Keratinocyte (primary cell): Measurements from ENCODE around the gene CYP46A1. TPM values are rescaled to one million over a fixed set of nuclear protein-coding genes. Genes with fewer than 3 reads are reported as not detected.

Experiments used
- DNase-seq: peaks from one replicate; pipeline ENCODE4 v3.0.0-alpha.2; 2011; ENCODE audit warnings: low read depth, missing footprints, low spot score
- FAIRE-seq: peaks from 2 replicates; lab custom pipeline; 2011; peaks lifted over from hg19 to GRCh38; lab: Jason Lieb, UNC
- H2AFZ ChIP-seq: 2 replicates; pipeline ENCODE4 v1.6.0; 2012; ENCODE audit warnings: low read length, control low read depth, inconsistent platforms; ENCODE audit not compliant: control insufficient read depth
- H3K27ac ChIP-seq: 2 replicates; pipeline ENCODE4 v1.5.1; 2011; ENCODE audit warnings: low read length; ENCODE audit not compliant: control insufficient read depth, insufficient read depth
- H3K27me3 ChIP-seq: 3 replicates; pipeline ENCODE4 v1.6.0; 2011; ENCODE audit warnings: low read length; ENCODE audit not compliant: control insufficient read depth, insufficient read depth; ENCODE audit errors: extremely low read depth
- H3K36me3 ChIP-seq, 2 experiments: 2 replicates in 1 of 2; 3 replicates in 1 of 2; pipeline ENCODE4 v1.5.1; 2011; ENCODE audit warnings: low read length in 2 of 2, mild to moderate bottlenecking in 1 of 2; ENCODE audit not compliant: control insufficient read depth in 2 of 2, insufficient read depth in 2 of 2; ENCODE audit errors: extremely low read depth in 1 of 2
- H3K4me1 ChIP-seq: 3 replicates; pipeline ENCODE4 v1.5.1; 2011; ENCODE audit warnings: low read length; ENCODE audit not compliant: control insufficient read depth, insufficient read depth; ENCODE audit errors: extremely low read depth
- H3K4me2 ChIP-seq: 3 replicates; pipeline ENCODE4 v1.6.0; 2011; ENCODE audit warnings: low read depth, low read length; ENCODE audit not compliant: control insufficient read depth, insufficient read depth; ENCODE audit errors: extremely low read depth
- H3K4me3 ChIP-seq, 3 experiments: fragments of 200-600 bp in 1 of 3; sonication (generic) in 1 of 3; 2 replicates in 2 of 3; 3 replicates in 1 of 3; pipeline ENCODE4 v1.5.1; 2011 to 2016; ENCODE audit warnings: low read length in 3 of 3, mild to moderate bottlenecking in 3 of 3, control low read depth in 2 of 3, inconsistent platforms in 1 of 3, low read depth in 1 of 3, mixed read lengths in 1 of 3, mixed run types in 1 of 3, moderate library complexity in 1 of 3; ENCODE audit not compliant: control insufficient read depth in 2 of 3, insufficient read depth in 2 of 3; ENCODE audit errors: extremely low read depth in 1 of 3
- H3K79me2 ChIP-seq: 2 replicates; pipeline ENCODE4 v1.6.0; 2012; ENCODE audit warnings: low read length; ENCODE audit not compliant: control insufficient read depth, insufficient read depth
- H3K9ac ChIP-seq: 3 replicates; pipeline ENCODE4 v1.6.0; 2011; ENCODE audit warnings: low read length; ENCODE audit not compliant: control insufficient read depth, insufficient read depth; ENCODE audit errors: extremely low read depth
- H3K9me1 ChIP-seq: 3 replicates; pipeline ENCODE4 v1.6.0; 2011; ENCODE audit warnings: low read length; ENCODE audit not compliant: control insufficient read depth, insufficient read depth; ENCODE audit errors: extremely low read depth
- H3K9me3 ChIP-seq: 2 replicates; pipeline ENCODE4 v1.5.1; 2012; ENCODE audit warnings: low read depth, low read length; ENCODE audit not compliant: control insufficient read depth
- H4K20me1 ChIP-seq: 3 replicates; pipeline ENCODE4 v1.6.0; 2011; ENCODE audit warnings: low read length; ENCODE audit not compliant: control insufficient read depth, insufficient read depth; ENCODE audit errors: extremely low read depth
- CTCF ChIP-seq, 3 experiments: IDR thresholded peaks in 1 of 3; conservative IDR thresholded peaks in 1 of 3; optimal IDR thresholded peaks in 1 of 3; 2 replicates in 2 of 3; 3 replicates in 1 of 3; pipeline versions ENCODE3 to v1.5.1; 2011; ENCODE audit warnings: low read length in 3 of 3, mild to moderate bottlenecking in 3 of 3, moderate library complexity in 2 of 3, control low read depth in 1 of 3, inconsistent platforms in 1 of 3; ENCODE audit not compliant: insufficient read depth in 2 of 3; ENCODE audit errors: extremely low read depth in 1 of 3
- EZH2 ChIP-seq: IDR thresholded peaks from one replicate; pipeline ENCODE4 v1.6.1; 2012; ENCODE audit warnings: inconsistent platforms, mild to moderate bottlenecking, low read length, moderate library complexity
- dilution Hi-C: fragments of 300-500 bp; cut with MboI; formaldehyde crosslinking; loops from one replicate; pipeline ENCODE4 v1.7.0; 2020; ENCODE audit warnings: low sequenced_read_pairs; ENCODE audit not compliant: extremely low pct_ligation_motif_present
- polyA plus RNA-seq, 5 experiments: library from polyadenylated mRNA; depleted of rRNA in 3 of 5; stranded (reverse) in 3 of 5; stranded (forward) in 1 of 5; unstranded in 1 of 5; fragments of >200 nt; gene quantifications; 1 replicate in 1 of 5; 2 replicates in 3 of 5; 3 replicates in 1 of 5; pipeline versions ENCODE4 v1.2.1 to v1.2.3, GENCODE V29; 2011 to 2012; ENCODE audit warnings: missing spikeins in 2 of 5, low read depth in 1 of 5, low replicate concordance in 1 of 5

CYP46A1 gene
- polyA plus RNA-seq, 1 donor (not counting 4 experiments of a cell fraction or from before 2014, with no cell fraction given), result 0.01 TPM

- H3K27me3 ChIP-seq, result peaks cover 65% of the 10 kb centered on the region
- no peaks in the 10 kb centered on the region for H3K79me2 ChIP-seq
- H3K9me1 ChIP-seq, result no peaks in the 10 kb centered on the region
- H3K9me3 ChIP-seq, result no peaks in the 10 kb centered on the region
- no peaks in the 10 kb centered on the region for H3K36me3 ChIP-seq
- no peak overlapping the region for H3K27ac ChIP-seq
- dilution Hi-C loops, result no loop called here
- no peak overlapping the region for H3K4me2 ChIP-seq
- TF ChIP-seq CTCF (optimal IDR thresholded peaks at IDR 0.05 in 1 of 3, IDR thresholded peaks at IDR 0.05 in 1 of 3, conservative IDR thresholded peaks at IDR 0.05 in 1 of 3; ENCODE audit: extremely low read depth in 1 of 3, insufficient read depth in 2 of 3, low read length in 3 of 3) (no peak), EZH2 (no peak)
- no peaks in the 10 kb centered on the region for H3K4me1 ChIP-seq
- DNase-seq (no peak), FAIRE-seq (no peak)
- H3K9ac ChIP-seq, result no peak overlapping the region
- peaks cover 3% of the 10 kb centered on the region for H4K20me1 ChIP-seq
- H3K4me3 ChIP-seq, result no peak overlapping the region
- H2AFZ ChIP-seq, result no peak overlapping the region
Observed at GRCh38 chr14:99657645-99658155, 26.4 kb upstream of the CYP46A1 start.

GRCh38 chr14:99658218-99658845 lies 25.8 kb upstream of the CYP46A1 start:
- no peaks in the 10 kb centered on the region for H3K79me2 ChIP-seq
- H2AFZ ChIP-seq, result no peak overlapping the region
- no peak overlapping the region for H3K27ac ChIP-seq
- no peaks in the 10 kb centered on the region for H3K9me1 ChIP-seq
- peaks cover 3% of the 10 kb centered on the region for H4K20me1 ChIP-seq
- DNase-seq, result no peak
- H3K27me3 ChIP-seq, result peaks cover 69% of the 10 kb centered on the region
- H3K4me1 ChIP-seq, result no peaks in the 10 kb centered on the region
- TF ChIP-seq EZH2 (peak; percentile 73), CTCF (optimal IDR thresholded peaks at IDR 0.05 in 1 of 3, IDR thresholded peaks at IDR 0.05 in 1 of 3, conservative IDR thresholded peaks at IDR 0.05 in 1 of 3; ENCODE audit: extremely low read depth in 1 of 3, insufficient read depth in 2 of 3, low read length in 3 of 3) (no peak)
- dilution Hi-C loops, result no loop called here
- FAIRE-seq, result no peak
- no peak overlapping the region for H3K4me2 ChIP-seq
- no peaks in the 10 kb centered on the region for H3K36me3 ChIP-seq
- H3K4me3 ChIP-seq, result no peak overlapping the region
- no peak overlapping the region for H3K9ac ChIP-seq
- no peaks in the 10 kb centered on the region for H3K9me3 ChIP-seq
